ENCODE results near the gene C16orf95. TPM values are rescaled to one million over a fixed set of nuclear protein-coding genes. Genes with fewer than 3 reads are reported as not detected.
A peak's percentile ranks its signal among the peaks of the same experiment; 100 is the strongest.

Gene C16orf95
- total RNA-seq, 2 experiments from 2014 or later, result 11.5 to 13.6 TPM

DNA sequence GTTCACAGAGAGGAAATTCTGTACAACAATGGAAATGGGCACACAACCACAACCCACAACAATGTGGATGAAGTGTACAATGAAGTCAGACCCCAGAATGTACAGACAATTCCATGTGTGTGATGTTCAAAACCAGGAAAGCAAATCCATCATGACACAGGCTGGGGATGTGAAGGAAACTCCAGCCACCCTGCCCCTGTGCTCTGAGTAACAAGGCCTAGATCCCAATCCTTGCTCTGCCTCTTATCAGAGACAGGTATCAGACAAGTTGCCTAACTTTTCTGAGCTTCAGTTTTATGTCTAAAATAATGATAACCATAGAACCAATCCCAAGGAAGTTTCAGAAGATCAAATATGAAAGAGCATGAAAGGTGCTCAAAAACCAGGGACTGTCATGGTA lies 1.8 kb upstream of the C16orf95 start:
- Mint-ChIP-seq H3K27ac (peak overlapping the region; percentile 95), H3K4me3 (peak overlapping the region; percentile 91), H3K4me1 (ENCODE audit: low read depth) (peaks cover 13% of the 10 kb centered on the region), H3K36me3 (ENCODE audit: low read depth) (peaks cover 15% of the 10 kb centered on the region), H3K27me3 (no peaks in the 10 kb centered on the region), H3K9me3 (no peaks in the 10 kb centered on the region)
- intact Hi-C loops (cut with micrococcal nuclease), result loop anchor here (5.0 kb wide), 1 partner anchor 73 kb away; the partner anchor contains the start of gene MAP1LC3B
- DNase-seq, result no peak
- ATAC-seq, result no peak
- ChIA-PET POLR2A (interaction anchor here (0.7 to 4.8 kb wide), 5 partner anchors 9 to 74 kb away, joined by 3 to 32 read pairs (median 4); partner anchors contain the start of gene FBXO31), CTCF (interaction anchor here (1.0 to 2.7 kb wide), 5 partner anchors 21 to 317 kb away, joined by 3 to 14 read pairs (median 3); no protein-coding TSS in a partner anchor)
- TF ChIP-seq, protein P1, sequence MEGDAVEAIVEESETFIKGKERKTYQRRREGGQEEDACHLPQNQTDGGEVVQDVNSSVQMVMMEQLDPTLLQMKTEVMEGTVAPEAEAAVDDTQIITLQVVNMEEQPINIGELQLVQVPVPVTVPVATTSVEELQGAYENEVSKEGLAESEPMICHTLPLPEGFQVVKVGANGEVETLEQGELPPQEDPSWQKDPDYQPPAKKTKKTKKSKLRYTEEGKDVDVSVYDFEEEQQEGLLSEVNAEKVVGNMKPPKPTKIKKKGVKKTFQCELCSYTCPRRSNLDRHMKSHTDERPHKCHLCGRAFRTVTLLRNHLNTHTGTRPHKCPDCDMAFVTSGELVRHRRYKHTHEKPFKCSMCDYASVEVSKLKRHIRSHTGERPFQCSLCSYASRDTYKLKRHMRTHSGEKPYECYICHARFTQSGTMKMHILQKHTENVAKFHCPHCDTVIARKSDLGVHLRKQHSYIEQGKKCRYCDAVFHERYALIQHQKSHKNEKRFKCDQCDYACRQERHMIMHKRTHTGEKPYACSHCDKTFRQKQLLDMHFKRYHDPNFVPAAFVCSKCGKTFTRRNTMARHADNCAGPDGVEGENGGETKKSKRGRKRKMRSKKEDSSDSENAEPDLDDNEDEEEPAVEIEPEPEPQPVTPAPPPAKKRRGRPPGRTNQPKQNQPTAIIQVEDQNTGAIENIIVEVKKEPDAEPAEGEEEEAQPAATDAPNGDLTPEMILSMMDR (IDR thresholded peaks at IDR 0.05), result no peak

DNA sequence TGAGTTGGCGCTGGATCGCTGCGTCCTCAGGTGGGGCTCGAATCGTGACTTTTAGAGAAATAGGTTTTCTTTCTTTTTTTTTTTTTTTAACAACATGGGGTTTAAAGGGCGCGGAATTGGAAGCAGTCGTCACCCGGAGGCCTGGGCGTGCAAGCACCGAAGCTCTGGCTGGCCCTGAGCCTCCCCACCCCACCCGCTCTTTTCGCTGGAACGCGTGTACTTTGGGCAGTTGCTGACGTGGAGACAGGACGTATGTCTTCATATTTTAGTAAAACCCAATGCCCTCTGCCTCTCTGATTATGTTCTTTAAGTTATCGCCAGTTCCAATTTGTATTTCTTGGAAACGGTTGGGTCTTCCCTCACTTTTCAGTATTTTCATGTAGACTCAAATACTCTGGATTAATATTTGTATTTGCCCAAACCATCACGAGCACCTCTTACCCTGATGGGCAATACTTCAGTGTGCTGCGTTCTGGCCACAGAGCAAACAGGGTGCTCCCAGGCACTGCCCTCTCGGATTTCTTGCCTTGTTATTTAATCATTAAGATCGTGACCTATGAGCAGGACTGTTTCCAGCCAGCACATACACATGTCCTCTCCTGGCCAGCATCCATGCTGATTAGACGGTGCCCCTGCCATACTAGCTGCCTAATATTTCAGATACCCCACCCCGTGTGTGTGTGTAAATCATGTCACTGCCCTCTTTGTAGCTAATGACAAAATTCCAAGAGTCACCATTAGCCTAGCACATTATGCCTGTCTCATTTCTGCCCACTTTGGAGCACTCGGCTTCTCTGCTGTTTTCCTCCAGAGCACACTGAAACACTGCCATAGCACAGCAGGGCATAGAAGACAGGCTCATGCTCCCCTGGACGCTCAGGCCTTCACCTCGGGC lies 805 bp upstream of the C16orf95 start:
- ChIA-PET CTCF (interaction anchor here (1.0 to 2.7 kb wide), 9 partner anchors 20 to 318 kb away, joined by 3 to 14 read pairs (median 3); partner anchors contain the start of gene FBXO31), POLR2A (interaction anchor here (0.6 to 4.8 kb wide), 9 partner anchors 10 to 816 kb away, joined by 3 to 32 read pairs (median 4); partner anchors contain the start of genes FBXO31 and MAP1LC3B)
- intact Hi-C loops (cut with micrococcal nuclease), result loop anchor here (5.0 kb wide), 1 partner anchor 74 kb away; the partner anchor contains the start of gene MAP1LC3B
- Mint-ChIP-seq H3K27ac (peak overlapping the region; percentile 95), H3K27me3 (no peaks in the 10 kb centered on the region), H3K4me1 (ENCODE audit: low read depth) (peaks cover 13% of the 10 kb centered on the region), H3K4me3 (peak overlapping the region; percentile 91), H3K36me3 (ENCODE audit: low read depth) (peaks cover 15% of the 10 kb centered on the region), H3K9me3 (no peaks in the 10 kb centered on the region)
- peak; percentile 51 for ATAC-seq
- TF ChIP-seq, protein P1 (IDR thresholded peaks at IDR 0.05), result no peak
- peak; percentile 68 for DNase-seq

DNA sequence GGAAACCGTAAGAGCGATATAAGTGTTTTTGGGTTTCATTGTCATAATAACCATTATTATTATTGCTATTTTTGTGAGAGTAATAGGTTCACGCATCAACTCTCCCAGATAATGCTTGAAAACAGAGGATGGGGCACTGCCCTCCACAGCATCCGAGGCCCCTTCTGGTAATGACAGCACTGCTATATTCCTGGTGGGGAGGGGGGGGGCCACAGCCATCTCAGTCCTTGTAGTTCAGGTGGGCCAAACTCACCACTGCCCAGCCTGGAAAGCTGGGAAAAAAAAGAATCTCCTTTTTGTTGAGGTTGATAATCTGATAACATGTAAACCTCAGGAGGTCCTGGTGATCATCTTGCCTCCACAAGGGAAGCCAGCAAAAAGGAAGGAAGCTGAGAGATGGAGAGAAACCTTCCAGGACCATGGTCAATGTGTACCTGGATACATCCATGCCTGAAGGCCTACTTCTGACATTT lies 706 bp downstream of the C16orf95 start:
- DNase-seq (no peak), ATAC-seq (no peak)
- H3K4me1 Mint-ChIP-seq (ENCODE audit: low read depth), result peaks cover 13% of the 10 kb centered on the region
- CTCF ChIA-PET, result interaction anchor here (0.6 to 2.7 kb wide), 7 partner anchors 9 to 319 kb away, joined by 3 to 14 read pairs (median 5); no protein-coding TSS in a partner anchor
- intact Hi-C loops (cut with micrococcal nuclease), result loop anchor here (5.0 kb wide), 1 partner anchor 76 kb away; the partner anchor contains the start of gene MAP1LC3B
- peak overlapping the region; percentile 91 for H3K4me3 Mint-ChIP-seq
- H3K27me3 Mint-ChIP-seq, result no peaks in the 10 kb centered on the region
- peaks cover 15% of the 10 kb centered on the region for H3K36me3 Mint-ChIP-seq (ENCODE audit: low read depth)
- peak overlapping the region; percentile 95 for H3K27ac Mint-ChIP-seq
- H3K9me3 Mint-ChIP-seq, result no peaks in the 10 kb centered on the region
- TF ChIP-seq, protein P1 (IDR thresholded peaks at IDR 0.05), result no peak
- POLR2A ChIA-PET, result interaction anchor here (0.6 to 4.8 kb wide), 10 partner anchors 10 to 317 kb away, joined by 3 to 32 read pairs (median 4); partner anchors contain the start of genes FBXO31 and MAP1LC3B

DNA sequence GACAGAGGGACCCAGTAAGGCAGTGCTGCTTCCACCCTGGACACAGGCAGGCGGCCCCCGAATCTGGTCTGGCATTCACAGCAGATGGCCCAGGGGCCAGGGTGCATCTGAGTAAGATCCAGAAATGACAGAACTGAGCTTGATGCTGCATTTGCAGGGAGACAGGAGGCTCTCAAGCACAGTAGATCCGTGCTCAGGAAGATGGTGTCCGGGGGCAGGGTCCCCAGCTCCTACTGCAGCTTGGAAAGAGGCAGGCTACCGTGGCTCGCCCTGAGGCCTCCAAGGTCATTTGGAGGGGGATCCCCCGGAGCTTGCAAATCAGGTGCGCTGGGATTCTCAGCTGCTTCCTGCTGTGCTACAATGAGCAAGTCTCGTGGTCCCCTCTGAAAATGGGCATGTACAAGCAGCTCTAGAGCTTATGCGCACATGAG lies 2.2 kb downstream of the C16orf95 start:
- no peak overlapping the region for H3K4me3 Mint-ChIP-seq
- CTCF ChIA-PET, result interaction anchor here (0.9 to 2.7 kb wide), 4 partner anchors 17 to 751 kb away, joined by 3 to 6 read pairs (median 3); no protein-coding TSS in a partner anchor
- no peaks in the 10 kb centered on the region for H3K9me3 Mint-ChIP-seq
- TF ChIP-seq, protein P1 (IDR thresholded peaks at IDR 0.05), result no peak
- intact Hi-C loops (cut with micrococcal nuclease), result loop anchor here (5.0 kb wide), 1 partner anchor 77 kb away; the partner anchor contains the start of gene MAP1LC3B
- POLR2A ChIA-PET, result interaction anchor here (0.7 to 4.8 kb wide), 3 partner anchors 11 to 68 kb away, joined by 3 to 32 read pairs (median 3); partner anchors contain the start of gene FBXO31
- no peak overlapping the region for H3K27ac Mint-ChIP-seq
- no peak for DNase-seq
- ATAC-seq, result no peak
- no peaks in the 10 kb centered on the region for H3K27me3 Mint-ChIP-seq
- peaks cover 13% of the 10 kb centered on the region for H3K4me1 Mint-ChIP-seq (ENCODE audit: low read depth)
- H3K36me3 Mint-ChIP-seq (ENCODE audit: low read depth), result peaks cover 15% of the 10 kb centered on the region
